Activated CD4-positive, alpha-beta memory T cell treated with anti-CD3 and anti-CD28 coated beads, Interleukin-2, amount 10 ng/mL, durations not matched to agents 7 days and 5 days (primary cell): ENCODE measurements around the gene UBR3. TPM values are rescaled to one million over a fixed set of nuclear protein-coding genes. Genes with fewer than 3 reads are reported as not detected.

ENCODE experiments used
- total RNA-seq, 2 experiments: library from RNA; stranded (reverse); gene quantifications; one replicate each; pipeline ENCODE4 v1.2.3, GENCODE V29; 2021

Gene UBR3
- total RNA-seq, 2 experiments from 2014 or later: 19.7 to 19.8 TPM

Other genes starting within 250 kb of the UBR3 start
- gene PPIG, start 243.1 kb upstream of the UBR3 start, total RNA-seq: 10 to 100 TPM; 48.8 to 49.6 TPM
- not detected for gene CFAP210, start 133.0 kb upstream of the UBR3 start, total RNA-seq
- 1 to 10 TPM; 2.8 to 3.4 TPM for gene PHOSPHO2, start 133.0 kb upstream of the UBR3 start, total RNA-seq
- gene KLHL23, start 93.6 kb upstream of the UBR3 start, total RNA-seq: 1 to 10 TPM; 2.3 to 2.8 TPM
- 10 to 100 TPM; 81.6 to 85.4 TPM for gene SSB, start 28.6 kb upstream of the UBR3 start, total RNA-seq
- gene METTL5, start 2.5 kb upstream of the UBR3 start, total RNA-seq: 10 to 100 TPM; 63.4 to 63.6 TPM